ENCODE results near the gene MDK.

Gene MDK

GRCh38 chr11:46383974-46384701 lies 2.7 kb downstream of the MDK start:
- DNase-seq (ENCODE audit: low read depth) = no peak

DNA sequence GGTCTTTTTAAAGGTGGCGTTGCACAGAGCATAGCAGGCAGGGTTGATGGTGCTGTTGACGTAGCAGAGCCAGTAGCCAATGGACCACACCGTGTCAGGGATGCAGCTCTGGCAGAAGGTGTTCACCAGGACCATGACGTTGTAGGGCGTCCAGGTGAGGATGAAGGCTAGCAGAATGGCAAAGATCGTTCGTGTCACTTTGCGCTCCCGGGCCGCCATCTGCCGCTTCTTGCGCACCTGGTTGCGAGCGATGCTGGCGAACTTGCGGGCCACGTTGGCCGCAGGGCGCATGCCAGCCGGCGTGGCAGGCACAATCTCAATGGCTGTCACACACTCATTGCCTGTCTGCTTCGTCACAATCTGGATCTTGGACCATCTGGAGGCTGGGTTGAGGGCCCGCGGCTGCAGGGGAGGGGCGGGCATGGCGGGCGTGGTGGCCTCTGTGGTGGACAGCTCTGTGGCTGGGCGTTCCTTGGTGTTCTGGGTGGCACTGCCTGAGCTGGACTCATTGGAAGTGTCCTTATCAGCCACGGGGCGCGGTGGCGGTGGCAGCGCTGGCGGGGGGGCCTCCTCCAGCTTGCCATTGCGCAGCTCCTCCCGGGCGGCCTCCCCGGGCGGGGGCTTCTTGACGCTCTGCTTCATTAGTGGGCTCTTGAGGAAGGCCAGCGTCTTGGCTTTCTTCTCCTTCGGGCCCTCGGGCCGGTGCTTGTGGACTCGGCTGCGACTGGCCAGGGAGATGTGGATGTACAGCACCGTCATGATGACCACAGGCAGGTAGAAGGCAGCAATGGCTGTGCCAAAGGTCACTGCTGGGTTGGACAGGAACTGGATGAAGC lies 3.9 kb downstream of the MDK start:
- no peak for DNase-seq (ENCODE audit: low read depth)

DNA sequence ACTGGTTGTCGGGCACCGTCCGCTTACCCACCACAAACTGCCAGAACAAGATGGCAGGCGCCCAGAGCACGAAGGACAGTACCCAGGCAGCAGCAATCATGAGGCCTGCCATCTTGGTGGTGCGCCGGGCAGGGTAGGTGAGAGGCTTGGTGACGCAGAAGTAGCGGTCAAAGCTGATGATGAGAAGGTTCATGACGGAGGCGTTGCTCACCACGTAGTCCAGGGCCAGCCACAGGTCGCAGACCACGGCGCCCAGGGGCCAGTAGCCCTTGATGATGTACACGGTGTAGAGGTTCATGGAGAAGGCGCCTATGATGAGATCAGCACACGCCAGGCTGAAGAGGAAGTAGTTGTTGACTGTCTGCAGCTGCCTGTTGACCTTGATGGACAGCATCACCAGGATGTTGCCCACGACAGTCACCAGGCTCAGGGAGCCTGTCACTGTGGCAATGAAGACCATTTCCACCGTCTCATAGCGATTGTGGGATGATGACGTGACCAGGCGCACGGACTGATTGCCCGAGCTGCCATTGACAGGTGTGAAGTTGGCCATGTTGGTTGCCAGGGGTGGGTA lies 4.6 kb downstream of the MDK start:
- DNase-seq (ENCODE audit: low read depth) = no peak

DNA sequence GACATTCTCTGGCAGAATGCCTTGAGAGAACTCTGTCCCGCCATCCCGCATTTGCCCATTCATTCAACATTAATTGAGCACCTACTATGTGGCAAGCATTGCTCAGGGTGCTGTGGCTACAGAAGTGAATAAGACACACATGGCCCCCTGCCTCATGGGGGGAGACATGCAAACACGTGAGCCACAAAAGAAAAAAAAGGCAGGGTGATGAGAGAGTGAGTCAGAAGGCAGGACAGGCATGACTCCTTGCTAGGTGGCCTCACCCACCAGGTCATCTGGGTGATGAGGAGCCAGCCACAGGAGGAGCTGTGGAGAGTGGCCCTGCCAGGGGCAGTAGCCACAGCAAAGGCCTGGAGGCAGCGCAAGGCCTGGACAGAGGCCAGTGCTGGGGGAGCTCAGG lies 5.2 kb downstream of the MDK start:
- no peak for DNase-seq (ENCODE audit: low read depth)

DNA sequence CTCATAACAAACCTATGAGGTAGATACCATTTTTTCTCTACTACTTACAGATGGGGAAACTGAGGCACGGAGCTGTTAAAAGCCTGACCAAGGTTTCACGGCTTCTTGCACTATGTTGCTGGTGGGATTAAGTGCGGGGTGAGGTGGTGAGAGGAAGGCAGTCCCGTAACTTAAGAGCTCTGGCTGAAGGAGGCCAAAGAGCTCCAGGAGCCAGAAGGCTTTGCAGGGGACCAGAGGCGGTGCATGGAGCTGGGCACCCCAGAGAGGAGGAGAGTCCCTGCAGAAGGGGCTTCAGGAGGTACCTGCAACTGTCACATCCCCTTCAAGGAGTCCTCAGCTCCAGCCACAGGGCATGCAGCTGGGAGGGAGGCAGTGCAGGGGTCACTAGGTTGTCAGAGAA lies 6.0 kb downstream of the MDK start:
- no peak for DNase-seq (ENCODE audit: low read depth)

- DNase-seq (ENCODE audit: low read depth) = no peak
Observed at GRCh38 chr11:46387919-46388618, 6.6 kb downstream of the MDK start.

DNA sequence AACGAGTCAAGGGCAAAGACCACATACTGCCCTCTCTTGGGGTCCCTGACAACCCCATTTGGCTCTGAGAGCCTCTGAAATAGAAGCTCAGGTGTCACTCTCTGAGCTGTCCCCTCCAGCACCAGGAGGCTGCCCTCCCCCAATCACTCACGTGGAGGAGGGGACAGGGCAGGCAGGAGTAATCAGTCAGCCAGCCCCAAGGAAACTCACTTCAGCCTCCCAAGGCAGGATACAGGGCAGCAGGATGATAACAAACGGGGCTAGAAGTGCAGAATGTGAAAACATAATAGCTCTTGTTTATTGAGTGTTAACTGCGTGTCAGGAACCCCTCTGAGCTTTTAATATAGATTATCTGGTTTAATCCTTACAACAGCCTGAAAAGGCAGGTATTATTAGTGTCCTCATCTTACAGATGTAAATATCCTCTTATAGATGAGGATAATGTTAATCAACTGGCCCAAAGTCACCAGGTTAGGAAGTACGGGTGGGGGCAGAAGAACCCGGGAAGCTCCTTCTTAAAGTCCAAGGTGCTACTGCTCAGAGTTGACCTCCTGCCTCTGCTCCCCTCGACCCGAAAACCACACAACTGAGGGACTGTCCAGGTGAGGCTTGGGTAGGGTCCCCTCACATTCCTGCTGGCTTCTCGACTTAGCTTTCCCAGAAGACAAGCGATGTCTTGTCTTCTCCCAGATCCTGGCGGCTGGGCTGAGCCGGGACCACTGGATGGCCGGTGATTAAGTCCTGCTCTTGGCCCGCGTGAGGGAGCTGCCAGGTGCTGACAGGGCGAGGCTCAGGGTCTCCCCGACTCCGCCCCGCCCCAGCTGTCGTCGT lies 7.4 kb downstream of the MDK start:
- DNase-seq (ENCODE audit: low read depth) = no peak

GRCh38 chr11:46389450-46390330 lies 8.2 kb downstream of the MDK start:
- peak; percentile 37 for DNase-seq (ENCODE audit: low read depth)

DNA sequence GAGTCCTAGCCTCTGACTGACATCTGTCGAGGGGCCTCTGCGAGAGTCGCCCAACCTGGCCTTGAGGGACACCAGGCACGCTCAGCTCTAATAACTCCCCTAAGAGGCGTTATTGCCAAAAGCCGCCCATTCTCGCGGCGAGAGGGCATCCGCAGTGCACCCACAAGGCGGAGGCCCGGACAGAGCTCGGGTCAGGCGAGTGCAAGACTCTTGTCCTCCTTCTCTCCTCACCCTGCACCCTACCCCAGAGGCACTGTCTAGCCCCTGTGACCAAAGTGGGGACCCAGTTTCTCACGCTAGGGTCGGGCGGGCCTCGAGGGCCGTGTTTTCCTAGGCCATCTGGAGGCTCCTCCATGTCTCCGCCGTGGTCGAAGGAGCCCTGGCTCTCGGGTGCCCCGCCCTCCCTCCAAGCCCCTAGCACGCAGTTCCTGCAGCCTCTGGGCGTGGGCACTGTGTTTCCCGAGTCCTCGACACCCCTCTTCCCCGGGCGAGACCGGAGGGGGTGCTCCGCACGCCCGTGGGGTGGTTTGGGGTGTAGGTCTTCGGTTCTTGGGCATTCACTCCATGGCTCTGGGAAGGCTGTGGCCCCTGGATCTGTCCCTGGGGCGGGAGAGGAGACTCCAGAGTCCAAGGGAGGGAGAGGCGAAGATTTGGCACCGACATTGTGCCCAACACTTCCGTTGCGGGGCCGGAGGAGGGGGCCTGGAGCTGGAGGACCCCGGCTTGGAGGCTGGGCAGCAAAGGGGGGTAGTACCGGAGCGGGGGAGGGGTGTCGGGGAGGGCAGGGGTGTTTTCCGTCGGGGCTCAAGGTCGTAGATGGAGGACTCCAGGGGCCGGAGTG lies 9.1 kb downstream of the MDK start:
- DNase-seq (ENCODE audit: low read depth) = no peak

GRCh38 chr11:46391186-46391577 lies 9.7 kb downstream of the MDK start:
- DNase-seq (ENCODE audit: low read depth) = no peak

GRCh38 chr11:46391578-46392420 lies 10.3 kb downstream of the MDK start, which contains the start of gene CHRM4:
Gene CHRM4 (minus strand): TSS chr11:46391776. CDS start chr11:46386557, 5,219 bp downstream.
- DNase-seq (ENCODE audit: low read depth) = no peak

DNA sequence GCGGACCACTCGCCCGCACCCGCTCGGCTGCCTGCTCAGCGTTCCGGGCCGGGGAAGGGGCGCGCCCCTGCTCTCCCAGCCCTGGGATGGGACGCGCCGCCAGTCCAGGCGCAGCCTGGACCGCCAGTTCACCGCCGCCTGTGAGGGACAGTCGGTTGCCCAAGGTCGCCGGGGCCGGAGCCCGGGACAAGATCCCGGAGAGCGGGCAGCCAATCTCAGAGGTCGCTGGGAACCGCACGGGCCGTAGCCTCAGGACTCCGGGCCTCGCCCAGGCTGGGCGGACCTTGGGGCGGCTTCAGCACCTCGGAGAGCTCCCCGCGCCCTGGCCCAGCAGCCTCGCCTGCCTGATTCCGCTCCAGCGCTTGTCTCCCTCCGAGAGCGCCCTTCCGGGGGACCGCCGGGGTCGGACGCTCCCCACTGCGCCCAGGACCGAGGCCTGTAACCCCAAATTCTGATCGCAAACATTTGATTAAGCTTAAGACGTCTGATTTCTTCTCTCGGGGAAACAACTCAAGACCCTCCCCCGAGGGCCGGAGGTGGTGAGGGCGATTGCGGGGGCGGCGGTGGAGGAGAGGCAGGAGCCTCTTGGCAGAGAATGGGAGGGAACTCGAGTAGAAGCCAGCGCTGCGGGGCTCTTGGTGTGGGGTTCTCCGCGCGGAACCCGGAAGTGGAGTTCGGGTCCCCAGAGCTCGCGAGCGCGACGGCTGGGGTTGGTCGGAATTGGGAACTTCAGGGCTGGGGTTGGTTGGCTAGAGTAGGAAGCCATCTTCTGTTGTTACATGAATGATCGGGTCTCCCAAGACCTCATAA lies 11.2 kb downstream of the MDK start:
- peak; percentile 64 for DNase-seq (ENCODE audit: low read depth)

DNA sequence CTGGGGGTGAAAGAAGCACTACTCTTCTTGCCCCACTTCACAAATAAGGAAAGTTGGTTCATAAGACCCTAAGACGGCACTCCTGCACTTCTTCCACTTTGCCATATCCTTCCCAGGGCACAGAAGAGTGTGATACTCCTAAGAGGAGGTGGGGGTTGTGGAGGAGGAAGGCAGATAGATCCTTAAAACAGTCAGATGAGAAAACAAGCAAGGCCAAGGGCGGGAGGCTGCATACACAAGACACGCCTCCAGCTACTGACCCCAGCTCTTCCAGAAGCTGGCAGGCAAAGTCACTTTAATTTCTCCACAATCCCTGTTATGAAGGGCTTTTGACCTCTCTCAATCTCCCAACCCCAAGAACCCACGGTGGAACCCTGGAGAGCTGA lies 11.8 kb downstream of the MDK start:
- DNase-seq (ENCODE audit: low read depth) = no peak

GRCh38 chr11:46393759-46394158 lies 12.3 kb downstream of the MDK start:
- no peak for DNase-seq (ENCODE audit: low read depth)

DNA sequence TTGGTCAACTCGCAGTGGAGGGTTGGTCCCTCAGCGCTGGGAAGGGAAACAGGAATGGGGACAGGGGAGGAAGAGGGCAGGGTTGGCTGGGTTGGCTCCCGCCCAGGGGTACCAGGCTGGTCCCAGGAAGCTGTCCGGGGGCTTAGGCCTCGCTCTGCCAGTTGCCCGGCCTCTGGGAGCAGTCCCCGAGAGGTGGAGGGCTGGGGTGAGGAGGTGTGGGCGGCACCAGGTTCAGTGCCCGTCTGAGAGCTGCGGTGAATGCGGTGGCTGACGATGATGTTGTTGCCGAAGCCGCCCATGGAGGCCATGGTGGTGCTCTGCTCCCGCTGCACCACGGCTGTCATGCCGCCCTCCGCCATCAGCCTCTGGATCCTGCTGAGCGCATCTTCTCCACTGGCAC lies 16.1 kb downstream of the MDK start:
- no peak for DNase-seq (ENCODE audit: low read depth)

- no peak for DNase-seq (ENCODE audit: low read depth)
Observed at GRCh38 chr11:46402957-46403902, 21.8 kb downstream of the MDK start.

Data from activated T-cell treated with anti-CD3 and anti-CD28 coated beads for 24 hours (primary cell).